Measurements from ENCODE around the gene FRG2.
A peak's percentile ranks its signal among the peaks of the same experiment; 100 is the strongest.
"Not testable (repeated sequence)": the region's sequence is repeated elsewhere in the genome, so short reads cannot be mapped to it uniquely, and the experiment has no call there.

FRG2 gene

GRCh38 chr4:189988877-189989431 lies 38.1 kb downstream of the FRG2 start:
- Histone ChIP-seq H3K4me2 (ENCODE audit: low read length) (no peak overlapping the region), H2AFZ (peak overlapping the region; percentile 58)

GRCh38 chr4:189985651-189986243 lies 41.3 kb downstream of the FRG2 start:
- H3K9me3 ChIP-seq (ENCODE audit: control insufficient read depth, low read length); H3K79me2 ChIP-seq; H3K27me3 ChIP-seq (ENCODE audit: control insufficient read depth, insufficient read depth, low read length); H2AFZ ChIP-seq; H3K4me2 ChIP-seq (ENCODE audit: low read length); H3K36me3 ChIP-seq (ENCODE audit: control insufficient read depth, insufficient read depth, low read length); H3K4me1 ChIP-seq; H3K9ac ChIP-seq: not testable (repeated sequence)
- Histone ChIP-seq H3K27ac (peak overlapping the region; percentile 94), H3K4me3 (ENCODE audit: low read depth, low read length) (peak overlapping the region; percentile 4)

More at GRCh38 chr4:189988877-189989431, 38.1 kb downstream of the FRG2 start:
- H3K9me3 ChIP-seq (ENCODE audit: control insufficient read depth, low read length), result no peaks in the 10 kb centered on the region
- TF ChIP-seq CTCF (IDR thresholded peaks at IDR 0.05), result no peak
- H3K79me2 ChIP-seq, result no peaks in the 10 kb centered on the region
- no peak overlapping the region for H3K27ac ChIP-seq
- H3K4me1 ChIP-seq, result peaks cover 9% of the 10 kb centered on the region
- no peak overlapping the region for H3K4me3 ChIP-seq (ENCODE audit: low read depth, low read length)
- no peaks in the 10 kb centered on the region for H3K27me3 ChIP-seq (ENCODE audit: control insufficient read depth, insufficient read depth, low read length)
- H3K36me3 ChIP-seq (ENCODE audit: control insufficient read depth, insufficient read depth, low read length), result no peaks in the 10 kb centered on the region
- H3K9ac ChIP-seq, result no peak overlapping the region

GRCh38 chr4:189984661-189985060 lies 42.4 kb downstream of the FRG2 start:
- not testable (repeated sequence) for H3K9me3 ChIP-seq (ENCODE audit: control insufficient read depth, low read length); H3K36me3 ChIP-seq (ENCODE audit: control insufficient read depth, insufficient read depth, low read length); H2AFZ ChIP-seq; H3K4me2 ChIP-seq (ENCODE audit: low read length); H3K79me2 ChIP-seq; H3K4me3 ChIP-seq (ENCODE audit: low read depth, low read length); H3K9ac ChIP-seq; H3K27ac ChIP-seq; H3K27me3 ChIP-seq (ENCODE audit: control insufficient read depth, insufficient read depth, low read length); H3K4me1 ChIP-seq

GRCh38 chr4:189983916-189984526 lies 43.0 kb downstream of the FRG2 start:
- H3K4me1 ChIP-seq; H3K9me3 ChIP-seq (ENCODE audit: control insufficient read depth, low read length); H3K9ac ChIP-seq; H3K27ac ChIP-seq; H3K4me2 ChIP-seq (ENCODE audit: low read length); H3K36me3 ChIP-seq (ENCODE audit: control insufficient read depth, insufficient read depth, low read length); H3K79me2 ChIP-seq; H3K27me3 ChIP-seq (ENCODE audit: control insufficient read depth, insufficient read depth, low read length); H3K4me3 ChIP-seq (ENCODE audit: low read depth, low read length); H2AFZ ChIP-seq: not testable (repeated sequence)

- Histone ChIP-seq H3K27me3 (ENCODE audit: control insufficient read depth, insufficient read depth, low read length) (no peaks in the 10 kb centered on the region), H3K4me1 (peaks cover 8% of the 10 kb centered on the region), H3K9me3 (ENCODE audit: control insufficient read depth, low read length) (no peaks in the 10 kb centered on the region), H3K4me2 (ENCODE audit: low read length) (no peak overlapping the region), H3K79me2 (no peaks in the 10 kb centered on the region), H3K36me3 (ENCODE audit: control insufficient read depth, insufficient read depth, low read length) (no peaks in the 10 kb centered on the region), H2AFZ (no peak overlapping the region), H3K4me3 (ENCODE audit: low read depth, low read length) (no peak overlapping the region), H3K27ac (no peak overlapping the region), H3K9ac (no peak overlapping the region)
- TF ChIP-seq CTCF (IDR thresholded peaks at IDR 0.05), result no peak
Measured at GRCh38 chr4:189981970-189982369, 45.1 kb downstream of the FRG2 start.

GRCh38 chr4:189980292-189980691 lies 46.8 kb downstream of the FRG2 start:
- H3K79me2 ChIP-seq; H3K27me3 ChIP-seq (ENCODE audit: control insufficient read depth, insufficient read depth, low read length); H3K36me3 ChIP-seq (ENCODE audit: control insufficient read depth, insufficient read depth, low read length); H3K27ac ChIP-seq; H3K9ac ChIP-seq; H2AFZ ChIP-seq; H3K9me3 ChIP-seq (ENCODE audit: control insufficient read depth, low read length); H3K4me2 ChIP-seq (ENCODE audit: low read length); H3K4me3 ChIP-seq (ENCODE audit: low read depth, low read length); H3K4me1 ChIP-seq: not testable (repeated sequence)
